HG03378 (cell line): ENCODE measurements around the gene MGAT4A.

Source experiments
- ATAC-seq: cut with Tn5 transposase; IDR thresholded peaks from one replicate; pipeline ENCODE4 v1.9.1; 2021; ENCODE audit warnings: mild to moderate bottlenecking, moderate library complexity; ENCODE audit not compliant: unreplicated experiment

Gene MGAT4A

GRCh38 chr2:98704499-98705332, 26.2 kb downstream of the MGAT4A start:
- no peak for ATAC-seq

- no peak for ATAC-seq
Observed at GRCh38 chr2:98703738-98704137, 27.2 kb downstream of the MGAT4A start.

- no peak for ATAC-seq
Observed at GRCh38 chr2:98702858-98703620, 27.9 kb downstream of the MGAT4A start.

- ATAC-seq, result no peak
Observed at GRCh38 chr2:98702127-98702802, 28.7 kb downstream of the MGAT4A start.

GRCh38 chr2:98701230-98701629, 29.7 kb downstream of the MGAT4A start:
- ATAC-seq, result no peak

- ATAC-seq, result no peak
Observed at GRCh38 chr2:98698896-98699295, 32.0 kb downstream of the MGAT4A start.

GRCh38 chr2:98697651-98698337, 33.1 kb downstream of the MGAT4A start:
- ATAC-seq, result no peak

- no peak for ATAC-seq
Observed at GRCh38 chr2:98696200-98696599, 34.7 kb downstream of the MGAT4A start.

- no peak for ATAC-seq
Observed at GRCh38 chr2:98695255-98695654, 35.7 kb downstream of the MGAT4A start.

GRCh38 chr2:98693477-98693876, 37.5 kb downstream of the MGAT4A start:
- no peak for ATAC-seq

GRCh38 chr2:98692090-98693054, 38.6 kb downstream of the MGAT4A start:
- ATAC-seq, result no peak

- ATAC-seq, result no peak
Observed at GRCh38 chr2:98691303-98691702, 39.6 kb downstream of the MGAT4A start.

- no peak for ATAC-seq
Observed at GRCh38 chr2:98685930-98686887, 44.7 kb downstream of the MGAT4A start.

- no peak for ATAC-seq
Observed at GRCh38 chr2:98683728-98684127, 47.2 kb downstream of the MGAT4A start.

- ATAC-seq, result no peak
Observed at GRCh38 chr2:98676742-98677141, 54.2 kb downstream of the MGAT4A start.

- no peak for ATAC-seq
Observed at GRCh38 chr2:98674233-98674964, 56.5 kb downstream of the MGAT4A start.

- no peak for ATAC-seq
Observed at GRCh38 chr2:98669675-98670074, 61.3 kb downstream of the MGAT4A start.

- no peak for ATAC-seq
Observed at GRCh38 chr2:98665677-98666076, 65.3 kb downstream of the MGAT4A start.
